ENCODE measurements around the gene KANK3.

KANK3 gene

DNA sequence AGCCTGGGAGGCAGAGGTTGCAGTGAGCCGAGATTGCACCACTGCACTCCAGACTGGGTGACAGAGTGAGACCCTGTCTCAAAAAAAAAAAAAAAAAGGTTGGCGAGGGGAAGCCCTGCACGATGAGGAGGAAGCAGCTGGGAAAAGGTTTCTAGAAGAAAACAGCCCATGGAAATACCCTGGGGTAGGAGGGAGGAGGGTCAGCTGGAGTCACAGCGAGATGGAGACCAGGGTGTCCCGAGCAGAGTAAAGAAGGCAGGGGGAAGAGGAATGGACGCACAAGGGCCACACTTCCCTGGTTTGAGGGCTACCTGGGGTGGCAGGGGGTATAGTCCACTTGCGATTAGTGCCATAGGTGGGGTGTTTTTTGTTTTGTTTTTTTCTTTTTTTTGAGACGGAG lies 6.4 kb downstream of the KANK3 start:
- no peak for DNase-seq

DNA sequence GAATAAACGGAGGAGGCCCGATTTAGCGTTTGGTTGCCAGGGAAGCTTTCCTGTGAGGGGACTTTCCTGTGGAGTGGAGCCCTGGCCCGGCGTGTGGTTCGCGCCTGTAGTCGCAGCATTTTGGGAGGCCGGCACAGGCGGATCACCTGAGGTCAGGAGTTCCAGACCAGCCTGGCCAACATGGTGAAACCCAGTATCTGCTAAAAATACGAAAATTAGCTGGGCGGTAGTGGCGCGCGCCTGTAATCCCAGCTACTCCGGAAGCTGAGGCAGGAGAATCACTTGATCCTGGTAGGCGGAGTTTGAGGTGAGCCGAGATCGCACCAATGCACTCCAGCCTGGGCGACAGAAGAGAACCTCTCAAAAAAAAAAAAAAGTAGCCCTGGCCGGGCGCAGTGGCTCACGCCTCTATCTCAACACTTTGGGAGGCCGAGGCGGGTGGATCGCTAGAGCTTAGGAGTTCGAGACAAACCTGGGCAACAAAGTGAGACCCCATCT lies 6.9 kb downstream of the KANK3 start:
- no peak for DNase-seq

DNA sequence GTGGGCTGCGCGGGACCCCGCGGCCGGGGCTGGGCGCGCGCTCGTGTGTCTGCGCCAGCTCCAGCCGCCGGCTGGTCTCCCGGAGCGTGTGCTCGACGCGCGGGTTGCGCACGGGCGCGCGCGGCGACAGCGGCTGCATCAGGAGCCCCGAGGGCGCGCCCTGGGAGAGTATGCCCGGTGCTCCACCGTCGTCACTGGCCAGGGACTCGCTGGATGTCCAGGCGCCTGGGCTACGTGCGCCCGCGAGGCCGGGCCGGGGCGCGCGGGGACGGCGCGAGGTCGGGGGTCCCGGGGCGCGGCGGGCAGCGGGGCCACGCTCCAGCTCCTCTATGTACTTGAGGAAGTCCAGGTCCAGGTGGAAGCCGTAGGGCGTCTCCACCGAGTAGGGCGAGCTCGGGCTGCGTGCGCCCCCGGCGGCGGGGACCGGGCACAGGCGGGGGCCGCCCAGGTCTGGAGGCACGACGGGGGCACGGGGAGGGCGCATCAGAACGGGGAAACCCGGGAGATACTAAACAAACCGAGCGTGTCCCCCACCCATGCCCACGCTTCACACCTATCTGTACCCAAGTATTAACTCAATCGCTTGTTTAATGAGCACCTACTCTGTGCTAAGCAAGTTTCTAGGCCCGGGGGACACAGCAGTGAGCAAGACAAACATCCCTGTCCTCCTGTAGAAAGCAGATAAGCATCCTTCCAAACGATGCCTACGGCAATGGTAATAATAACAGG lies 7.6 kb downstream of the KANK3 start:
- no peak for DNase-seq

DNA sequence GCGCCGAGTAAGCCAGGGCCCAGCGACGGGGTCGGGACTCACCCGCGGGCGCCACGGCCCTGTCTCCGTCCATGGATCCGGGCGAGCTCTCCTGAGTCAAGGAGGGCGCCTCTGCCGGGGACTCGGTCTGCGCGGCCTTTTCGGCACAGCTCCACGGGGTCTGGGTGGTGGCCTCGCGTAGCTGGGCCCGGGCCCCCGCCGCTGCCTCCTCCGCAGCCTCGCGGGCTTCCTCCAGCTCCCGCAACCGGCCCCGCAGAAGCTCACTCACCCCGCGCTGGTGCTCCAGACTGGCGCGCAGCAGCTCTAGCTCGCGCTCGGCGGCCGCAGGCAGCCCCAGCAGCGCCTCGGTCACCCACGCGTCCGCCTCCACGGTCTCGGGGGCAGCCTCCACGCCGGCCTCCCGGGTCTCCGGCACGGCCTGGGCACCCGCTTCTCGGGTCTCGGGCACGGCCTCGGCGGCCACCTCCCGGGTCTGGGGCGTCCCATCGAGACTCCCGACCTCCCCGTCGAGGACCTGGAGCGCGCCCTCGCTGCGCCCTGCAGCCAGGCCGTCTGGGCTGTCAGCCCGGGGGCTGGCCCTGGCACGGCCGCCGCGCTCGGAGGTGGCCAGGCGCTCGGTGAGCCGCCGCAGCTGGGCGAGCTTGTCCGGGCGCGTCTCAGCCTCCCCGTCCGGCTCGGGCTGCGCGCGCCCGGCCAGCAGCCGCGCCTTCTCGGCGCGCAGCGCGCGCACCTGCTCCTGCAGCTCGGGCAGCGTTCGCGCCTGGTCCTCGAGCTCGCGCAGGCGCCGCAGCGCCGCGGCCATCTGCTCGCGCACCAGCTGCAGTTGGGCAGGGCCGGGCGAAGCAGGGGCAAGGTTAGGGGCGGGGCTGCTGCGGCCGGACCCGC lies 8.4 kb downstream of the KANK3 start:
- DNase-seq: peak; percentile 19

DNA sequence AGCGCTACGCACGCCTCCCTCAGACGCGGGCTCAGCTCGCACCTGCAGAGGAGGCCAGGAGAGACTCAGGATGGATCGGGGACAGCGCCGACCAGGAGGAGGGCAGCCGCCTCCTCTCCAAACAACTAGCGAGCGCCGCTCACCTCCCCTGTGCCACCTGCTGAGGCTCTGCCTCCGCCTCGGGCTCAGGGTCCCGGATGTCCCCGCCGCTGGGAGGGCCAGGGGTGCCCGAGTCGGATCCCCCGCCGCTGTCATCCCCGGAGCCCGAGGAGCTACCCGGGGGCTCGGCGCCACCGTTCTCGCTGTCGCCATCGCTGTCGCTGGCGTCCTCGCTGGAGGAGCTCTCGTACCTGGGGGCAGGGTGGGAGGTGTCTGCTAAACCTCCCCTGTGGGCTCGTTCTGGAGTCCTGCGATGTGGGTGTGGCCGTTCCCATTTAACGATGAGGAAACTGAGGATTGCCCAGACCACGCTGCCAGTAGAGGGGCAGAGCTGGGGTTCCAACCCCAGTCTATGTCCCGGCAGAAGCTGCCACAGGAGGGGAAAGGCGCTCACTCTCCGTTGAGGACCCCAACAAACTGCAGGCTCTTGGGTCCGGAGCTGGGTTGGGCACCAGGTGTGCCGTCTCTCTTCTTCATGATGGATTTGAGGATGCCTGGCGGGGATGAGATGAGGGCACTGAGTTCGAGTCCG lies 9.2 kb downstream of the KANK3 start:
- DNase-seq: no peak

DNA sequence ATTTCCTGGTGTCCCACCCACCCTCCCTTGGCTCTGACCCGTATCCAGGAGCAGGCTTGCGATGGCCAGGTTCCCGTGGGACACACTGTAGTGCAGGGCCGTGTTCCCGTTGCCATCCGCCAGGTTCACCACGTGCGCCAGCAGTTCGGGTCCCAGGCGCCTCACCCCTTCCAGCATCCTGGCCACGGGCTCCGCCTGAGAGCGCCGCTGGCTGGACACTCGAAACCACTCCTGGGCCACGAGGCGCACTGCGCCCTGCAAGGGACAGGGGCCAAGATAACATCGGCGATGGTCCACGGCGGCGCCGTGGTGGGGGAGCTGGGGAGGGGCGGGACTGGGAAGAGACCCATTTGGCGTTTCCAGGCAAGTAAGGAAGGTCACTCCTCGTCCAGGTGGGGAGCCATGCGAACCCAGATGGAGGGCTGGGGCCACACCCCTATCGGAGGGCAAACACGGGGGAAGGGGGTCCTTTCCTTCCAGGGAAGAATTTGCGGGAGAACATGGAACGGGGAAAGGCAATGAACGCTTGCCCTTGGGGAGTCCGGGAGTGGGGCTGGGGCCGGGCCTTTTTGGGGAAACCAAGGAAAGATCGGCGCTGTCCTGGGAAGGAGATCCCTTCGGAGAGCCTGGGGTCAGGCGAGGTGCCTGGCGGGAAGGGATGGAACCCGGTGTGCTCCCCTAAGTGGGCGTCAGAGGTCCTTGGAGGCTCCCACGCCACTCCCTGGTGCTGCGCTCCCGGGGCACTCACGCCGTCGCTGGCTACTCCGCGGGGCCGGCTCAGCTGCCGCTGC lies 9.9 kb downstream of the KANK3 start:
- DNase-seq: no peak

DNA sequence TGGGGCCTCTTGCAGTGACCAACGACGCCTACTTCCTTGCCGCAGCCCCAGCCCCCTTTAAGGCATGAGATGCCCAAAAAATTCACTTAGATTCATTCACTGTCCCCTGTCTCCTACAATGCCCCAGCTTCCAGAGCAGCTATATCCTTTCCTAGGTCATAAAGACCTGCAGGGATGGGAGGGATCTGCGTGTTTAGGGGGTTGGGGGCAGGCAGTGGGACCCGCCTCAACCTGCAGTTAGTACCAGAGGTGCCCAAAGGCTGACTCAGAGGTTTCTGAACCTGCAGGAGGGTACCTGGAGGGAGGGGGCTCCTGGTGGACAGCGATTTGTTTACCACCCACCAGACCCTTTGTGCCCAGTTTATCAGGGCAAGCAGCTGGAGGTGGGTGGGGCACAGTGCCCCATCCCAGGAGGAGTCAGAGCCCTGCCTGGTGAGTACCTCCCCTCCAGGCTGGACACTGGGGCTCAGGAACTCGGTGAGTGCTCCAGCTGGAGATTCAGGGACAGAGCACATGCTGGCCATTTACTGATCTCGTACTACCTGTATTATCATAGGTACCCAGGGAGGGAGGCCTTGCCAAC lies 11.7 kb downstream of the KANK3 start:
- no peak for DNase-seq

DNA sequence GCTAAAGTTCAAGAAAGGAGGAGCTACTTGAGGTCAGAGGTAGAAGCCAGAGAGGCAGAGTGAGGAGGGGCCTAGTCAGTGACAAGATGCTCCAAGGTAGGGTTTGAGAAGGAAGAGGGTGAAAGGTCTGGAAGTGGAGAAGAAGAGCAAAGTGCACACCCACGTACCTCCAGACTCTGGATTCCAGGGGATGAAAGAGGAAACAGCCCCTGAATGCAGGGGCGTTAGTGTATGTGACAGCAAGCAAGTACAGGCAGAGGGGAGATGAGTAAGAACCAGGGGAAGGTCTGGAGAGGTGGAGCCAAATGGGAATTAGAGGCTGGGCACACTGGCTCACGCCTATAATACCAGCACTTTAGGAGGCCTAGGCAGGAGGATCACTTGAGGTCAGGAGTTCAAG lies 13.1 kb downstream of the KANK3 start:
- DNase-seq: no peak

DNA sequence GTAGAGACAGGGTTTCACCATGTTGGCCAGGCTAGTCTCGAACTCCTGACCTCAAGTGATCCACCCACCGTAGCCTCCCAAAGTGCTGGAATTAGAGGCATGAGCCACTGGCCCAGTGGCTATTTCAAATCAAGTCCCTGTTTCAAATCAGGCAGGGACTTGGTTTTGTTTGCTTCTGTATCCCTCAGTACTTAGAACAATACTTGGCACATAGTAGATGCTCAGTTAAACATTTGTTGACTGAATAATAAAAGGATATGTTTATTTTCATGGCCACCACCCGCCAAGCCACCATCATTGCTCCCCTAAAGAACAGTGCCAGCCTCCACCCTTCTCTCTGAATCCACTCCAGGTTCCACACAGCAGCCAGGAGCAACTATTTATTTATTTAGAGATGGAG lies 17.6 kb downstream of the KANK3 start:
- no peak for DNase-seq

DNA sequence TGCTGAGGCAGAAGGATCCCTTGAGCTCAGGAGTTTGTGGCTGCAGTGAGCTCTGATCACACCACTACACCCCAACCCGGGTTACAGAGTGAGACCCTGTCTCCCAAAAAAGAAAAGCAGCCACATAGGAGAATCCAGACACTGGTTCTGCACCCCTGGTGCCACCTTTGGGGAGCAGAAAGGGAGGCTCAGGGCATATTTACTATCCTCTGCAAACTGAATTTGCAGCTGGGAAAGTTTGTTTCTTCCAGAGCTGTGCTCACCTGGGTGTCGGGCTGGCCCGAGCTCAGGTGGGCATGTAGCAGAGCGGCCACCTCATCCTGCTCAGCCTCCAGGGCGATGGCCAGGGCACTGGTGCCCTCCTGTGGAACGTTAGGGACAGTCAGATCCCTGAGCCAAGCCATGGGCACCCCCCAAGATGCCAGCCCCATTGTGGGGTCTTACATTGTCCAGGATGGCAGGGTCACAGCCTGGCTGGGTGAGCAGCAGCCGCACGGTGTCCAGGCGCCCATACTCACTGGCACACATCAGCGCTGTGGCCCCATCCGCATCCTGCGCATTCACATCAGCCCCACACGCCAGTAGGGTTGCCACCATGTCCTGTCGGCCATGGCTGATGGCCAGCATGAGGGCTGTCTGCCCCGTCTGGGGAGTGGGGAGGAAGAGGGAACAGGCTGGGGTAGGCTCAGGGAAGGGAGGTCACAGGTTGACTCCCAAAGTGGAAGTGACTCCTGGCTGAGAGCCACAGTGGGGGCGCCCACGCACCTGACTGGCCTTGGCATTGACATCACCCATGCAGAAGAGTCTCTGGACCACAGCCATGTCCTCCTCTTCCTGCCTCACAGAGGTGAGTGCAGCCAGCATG lies 18.6 kb downstream of the KANK3 start:
- DNase-seq: no peak

DNA sequence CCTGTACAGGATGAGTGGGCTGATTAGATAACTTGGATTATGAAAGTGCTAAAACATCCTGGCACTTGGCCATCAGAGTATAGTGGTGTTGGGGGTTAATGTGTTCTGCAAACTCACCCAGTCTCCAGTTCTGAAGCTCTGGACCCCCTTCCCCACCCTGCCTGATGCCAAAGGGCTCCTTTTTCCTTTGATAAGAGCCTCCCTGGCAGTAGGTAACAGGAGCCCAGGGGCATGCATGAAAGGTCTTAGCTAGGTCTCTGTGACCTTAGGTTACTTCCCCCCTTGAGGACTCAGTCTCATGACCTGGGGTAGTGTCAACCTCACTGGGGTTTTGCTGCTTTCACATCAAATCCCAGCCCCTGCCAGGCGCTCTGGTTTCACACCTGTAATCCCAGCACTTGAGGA lies 19.3 kb downstream of the KANK3 start:
- DNase-seq: no peak

DNA sequence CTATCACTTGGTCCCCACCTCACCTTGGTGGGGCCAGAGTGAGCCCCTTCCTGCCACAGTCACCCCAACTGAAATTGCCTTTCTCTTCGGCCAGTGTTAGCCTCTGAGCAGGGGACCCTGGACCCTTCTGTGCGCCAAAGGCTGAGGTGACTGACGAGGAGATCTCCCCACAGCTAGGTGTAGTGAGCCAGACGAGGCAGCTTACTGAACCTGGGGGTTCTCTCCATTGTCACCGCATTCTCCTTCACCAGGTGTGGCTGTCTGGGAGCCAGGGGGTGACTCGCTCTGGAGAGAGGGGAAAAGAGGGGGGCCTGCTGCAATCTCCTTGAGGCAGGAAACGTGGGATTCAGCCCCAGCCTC lies 20.4 kb downstream of the KANK3 start:
- no peak for DNase-seq

DNA sequence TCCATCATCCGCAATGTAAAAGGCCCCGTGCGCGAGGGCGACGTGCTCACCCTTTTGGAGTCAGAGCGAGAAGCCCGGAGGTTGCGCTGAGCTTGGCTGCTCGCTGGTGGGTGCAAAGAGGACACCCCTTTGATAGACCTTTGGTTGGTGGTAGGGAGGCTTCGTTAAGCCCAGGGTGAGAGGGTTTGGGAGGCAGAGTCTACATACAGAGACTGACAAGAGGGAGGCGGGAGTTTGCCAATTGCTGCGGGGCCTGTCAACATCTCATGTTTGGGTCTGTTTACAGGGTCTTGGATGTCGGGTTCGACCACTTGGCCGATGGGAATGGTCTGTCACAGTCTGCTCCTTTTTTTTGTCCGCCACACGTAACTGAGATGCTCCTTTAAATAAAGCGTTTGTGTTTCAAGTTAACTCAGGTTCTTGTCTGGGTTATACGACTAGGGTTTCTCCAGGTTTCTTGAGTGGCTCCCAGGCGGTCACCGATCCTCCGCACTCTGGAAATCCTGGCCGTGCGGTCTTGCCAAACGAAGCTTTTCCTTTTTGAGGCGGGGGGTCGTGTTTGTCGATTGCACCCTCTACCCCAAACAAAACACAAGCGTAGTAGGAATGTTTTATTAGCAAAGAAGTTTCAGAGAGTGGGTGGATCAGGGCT lies 20.9 kb downstream of the KANK3 start:
- DNase-seq: no peak

DNA sequence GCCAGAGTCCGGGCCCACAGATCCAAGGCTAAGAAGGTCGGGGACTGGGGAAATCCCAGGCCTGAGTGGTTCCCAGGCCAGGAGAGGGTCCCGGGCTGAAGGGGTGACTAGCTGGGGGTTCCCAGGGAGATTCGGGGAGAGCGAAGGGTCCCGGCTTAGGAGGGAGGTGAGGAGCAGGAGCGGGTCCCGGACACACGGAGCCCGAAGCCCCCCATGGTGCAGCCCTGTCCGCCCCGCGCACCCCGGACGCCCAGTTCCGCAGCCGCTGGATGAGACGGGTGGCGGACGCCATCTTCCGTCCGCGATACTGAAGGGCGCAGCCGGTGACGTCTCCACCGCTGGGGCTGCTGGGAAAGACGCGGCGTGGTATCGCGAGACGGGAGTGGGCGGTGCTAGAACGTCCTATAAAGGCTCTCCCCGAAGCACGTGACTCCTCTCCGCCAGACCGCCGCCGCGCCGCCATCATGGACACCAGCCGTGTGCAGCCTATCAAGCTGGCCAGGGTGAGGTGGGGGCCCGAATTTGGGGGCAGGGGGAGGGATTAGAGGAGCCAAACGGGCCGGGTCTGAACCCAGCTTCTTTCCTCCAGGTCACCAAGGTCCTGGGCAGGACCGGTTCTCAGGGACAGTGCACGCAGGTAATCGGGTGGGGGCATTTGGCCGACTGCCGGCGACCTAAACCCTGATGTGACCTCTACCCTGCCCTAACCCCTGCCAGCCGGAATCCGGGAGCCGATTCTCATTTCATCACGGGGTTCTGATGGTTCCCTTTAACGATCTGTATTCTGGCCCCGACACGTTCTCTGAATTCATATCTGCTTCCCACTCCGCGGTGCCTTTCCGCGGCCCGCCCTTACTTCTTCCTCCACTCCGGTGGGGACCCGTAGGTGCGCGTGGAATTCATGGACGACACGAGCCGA lies 21.7 kb downstream of the KANK3 start, which contains the start of the genes NDUFA7 and RPS28:
Gene NDUFA7 (minus strand): TSS at position 309 of the 919 bp plus-strand sequence. CDS start 17 bp downstream, at position 292.
Gene RPS28 (plus strand): TSS at position 430 of the 919 bp plus-strand sequence. CDS start 35 bp downstream, at position 465.
- DNase-seq: peak; percentile 95

DNA sequence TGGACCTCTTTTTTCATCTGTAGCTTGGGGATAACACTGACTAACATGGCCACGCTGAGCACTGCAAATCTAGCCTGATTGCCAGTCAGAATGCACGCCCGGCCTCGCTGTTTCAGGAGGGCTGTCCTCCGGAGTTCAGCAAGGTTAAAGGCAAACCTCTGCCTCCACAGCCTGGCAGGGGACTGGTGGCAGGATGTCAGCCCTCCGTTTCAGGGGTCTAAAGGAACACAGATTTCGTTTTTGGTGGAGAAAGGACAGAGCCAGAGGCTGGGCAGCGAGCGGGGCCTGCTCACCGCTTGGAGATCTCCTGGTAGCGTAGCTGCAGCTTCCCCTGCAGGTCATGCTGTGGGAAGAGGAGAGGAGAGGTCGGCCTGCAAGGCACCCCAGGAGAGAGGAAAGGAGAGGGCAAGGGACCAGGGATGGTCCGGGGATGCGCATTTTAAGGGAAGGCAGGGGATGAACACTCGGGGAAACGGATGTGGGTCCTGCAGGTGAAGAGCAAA lies 22.4 kb downstream of the KANK3 start:
- no peak for DNase-seq

DNA sequence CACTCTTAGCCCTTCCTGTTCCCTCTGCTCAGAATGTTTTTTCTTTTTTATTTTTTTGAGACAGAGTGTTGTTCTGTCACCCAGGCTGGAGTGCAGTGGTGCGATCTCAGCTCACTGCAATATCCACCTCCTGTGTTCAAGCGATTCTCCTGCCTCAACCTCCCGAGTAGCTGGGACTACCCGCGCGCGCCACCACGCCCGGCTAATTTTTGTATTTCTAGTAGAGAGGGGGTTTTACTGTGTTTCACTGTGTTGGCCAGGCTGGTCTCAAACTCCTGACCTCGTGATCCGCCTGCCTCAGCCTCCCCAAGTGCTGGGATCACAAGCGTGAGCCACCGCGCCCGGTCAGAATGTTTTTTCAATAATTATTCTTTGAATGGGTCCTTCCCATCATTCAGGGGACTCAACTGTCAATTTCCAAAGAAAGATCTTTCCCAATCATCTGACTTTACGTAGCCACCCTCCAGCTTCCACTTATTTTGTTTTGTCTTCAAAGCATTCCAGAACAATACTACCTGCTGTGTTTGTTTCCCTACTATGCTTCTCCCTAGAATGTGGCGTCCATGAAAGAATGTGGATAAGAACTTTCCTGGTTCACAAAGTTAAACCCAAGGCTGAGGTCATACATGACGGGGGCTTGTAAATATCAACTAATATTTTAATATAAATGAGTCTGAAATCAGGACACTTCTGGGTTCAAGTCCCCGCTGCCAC lies 23.1 kb downstream of the KANK3 start:
- no peak for DNase-seq

DNA sequence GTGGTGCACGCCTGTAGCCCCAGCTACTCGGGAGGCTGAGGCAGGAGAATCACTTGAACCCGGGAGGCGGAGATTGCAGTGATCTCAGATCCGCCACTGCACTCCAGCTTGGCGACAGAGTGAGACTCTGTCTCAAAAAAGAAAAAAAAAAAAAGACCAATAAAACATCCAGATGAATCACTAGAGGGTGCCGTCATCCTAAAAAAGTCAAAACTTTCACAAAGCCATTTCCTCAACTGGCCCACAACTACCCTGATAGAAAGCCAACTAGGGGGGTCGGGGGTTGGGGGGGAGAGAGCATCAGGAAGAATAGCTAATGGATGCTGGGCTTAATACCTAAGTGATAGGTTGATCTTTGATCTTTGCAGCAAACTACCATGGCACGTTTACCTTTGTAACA lies 24.2 kb downstream of the KANK3 start:
- peak; percentile 21 for DNase-seq

DNA sequence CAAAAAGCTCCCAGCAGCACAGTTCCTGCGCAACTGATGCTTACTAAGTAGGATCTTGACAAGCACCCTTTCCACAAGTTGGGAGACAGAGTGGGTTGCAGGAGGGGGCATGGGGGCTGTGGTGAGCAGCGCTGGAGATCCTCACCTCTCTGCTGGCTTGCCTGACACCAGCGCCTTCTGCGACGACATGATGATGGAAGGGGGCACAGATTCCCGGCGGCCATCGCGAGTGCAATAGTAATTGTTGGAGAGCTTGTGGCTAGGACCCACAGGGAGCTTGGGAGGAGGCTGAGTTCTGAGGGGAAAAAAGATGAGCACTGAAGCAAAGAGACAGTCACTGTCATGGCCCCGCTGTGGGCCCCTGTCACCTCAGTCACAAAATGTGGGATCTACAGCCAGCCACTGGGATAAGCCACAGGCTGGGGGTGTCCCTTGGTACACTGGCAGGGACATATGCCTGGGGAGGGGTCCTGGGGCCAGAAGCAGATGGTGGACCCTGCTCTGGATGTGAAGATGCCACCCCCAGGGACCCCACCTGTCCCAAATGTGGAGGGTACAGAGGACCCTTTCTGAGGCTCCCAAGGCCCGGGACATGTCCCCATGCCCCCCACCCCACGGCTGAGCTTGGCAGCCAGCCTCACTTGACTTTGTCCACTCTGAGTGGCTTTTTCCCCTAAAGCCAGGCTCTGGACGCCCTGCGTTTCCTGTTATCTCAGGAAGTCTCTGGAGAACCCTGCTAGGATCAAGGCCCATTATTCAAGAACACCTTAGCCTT lies 26.5 kb downstream of the KANK3 start:
- no peak for DNase-seq
